Right ventricle myocardium superior (tissue), 1 donor: ENCODE results near the gene ATF7IP2. TPM values are rescaled to one million over a fixed set of nuclear protein-coding genes. Genes with fewer than 3 reads are reported as not detected.
A peak's percentile ranks its signal among the peaks of the same experiment; 100 is the strongest.
"Not testable (repeated sequence)": the region's sequence is repeated elsewhere in the genome, so short reads cannot be mapped to it uniquely, and the experiment has no call there.

ENCODE experiments used
- ATAC-seq: fragments of 200-7000 bp; cut with Tn5 transposase; one replicate; pipeline ENCODE4 v1.9.1; 2020; ENCODE audit warnings: mild to moderate bottlenecking; ENCODE audit not compliant: poor library complexity
- DNase-seq: peaks from one replicate; pipeline ENCODE4 v3.0.0-alpha.2; 2020
- intact Hi-C: fragments of 100-400 bp; cut with DNase I; formaldehyde crosslinking; loops from one replicate; pipeline ENCODE4 v1.11.2; 2022
- long read RNA-seq: library from polyadenylated mRNA; unstranded; transcript quantifications from one replicate; pipeline ENCODE4 v2.0.0, GENCODE V29; 2021
- total RNA-seq: library from RNA; stranded (reverse); fragmentation: NEBNext Ultra II Directional; extraction: Animal tissue kit (Norgen Biotek cat#: 25700); gene quantifications from one replicate; pipeline ENCODE4 v1.2.1, GENCODE V29; 2021
- donor health status: DM: no; HTN: yes; CAD: no; lungs with severe emphysema.

The ATF7IP2 gene, protein sequence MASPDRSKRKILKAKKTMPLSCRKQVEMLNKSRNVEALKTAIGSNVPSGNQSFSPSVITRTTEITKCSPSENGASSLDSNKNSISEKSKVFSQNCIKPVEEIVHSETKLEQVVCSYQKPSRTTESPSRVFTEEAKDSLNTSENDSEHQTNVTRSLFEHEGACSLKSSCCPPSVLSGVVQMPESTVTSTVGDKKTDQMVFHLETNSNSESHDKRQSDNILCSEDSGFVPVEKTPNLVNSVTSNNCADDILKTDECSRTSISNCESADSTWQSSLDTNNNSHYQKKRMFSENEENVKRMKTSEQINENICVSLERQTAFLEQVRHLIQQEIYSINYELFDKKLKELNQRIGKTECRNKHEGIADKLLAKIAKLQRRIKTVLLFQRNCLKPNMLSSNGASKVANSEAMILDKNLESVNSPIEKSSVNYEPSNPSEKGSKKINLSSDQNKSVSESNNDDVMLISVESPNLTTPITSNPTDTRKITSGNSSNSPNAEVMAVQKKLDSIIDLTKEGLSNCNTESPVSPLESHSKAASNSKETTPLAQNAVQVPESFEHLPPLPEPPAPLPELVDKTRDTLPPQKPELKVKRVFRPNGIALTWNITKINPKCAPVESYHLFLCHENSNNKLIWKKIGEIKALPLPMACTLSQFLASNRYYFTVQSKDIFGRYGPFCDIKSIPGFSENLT
- total RNA-seq = 35.5 TPM
- long read RNA-seq, transcript ATF7IP2-214 (3 exons, 576 nt) = major isoform, 7 of 18 reads
- long read RNA-seq, partial matches to known transcripts = 3 of 18 reads
- long read RNA-seq, other reads (novel, unspliced or antisense) = 5 of 18 reads

- intact Hi-C loops = no loop called here
- ATAC-seq = peak; percentile 100
- peak; percentile 95 for DNase-seq
Observed at GRCh38 chr16:10385725-10386516, at the start of gene ATF7IP2. ATF7IP2 (plus strand) TSS chr16:10386061; CDS start chr16:10430621, 44,560 bp downstream.

- intact Hi-C loops = no loop called here
- DNase-seq = peak; percentile 45
Observed at GRCh38 chr16:10338426-10338825, 47.4 kb upstream of the ATF7IP2 start.

GRCh38 chr16:10339777-10340732, 45.8 kb upstream of the ATF7IP2 start:
- intact Hi-C loops = no loop called here
- no peak for ATAC-seq

More at GRCh38 chr16:10338426-10338825, 47.4 kb upstream of the ATF7IP2 start:
- no peak for ATAC-seq

DNA sequence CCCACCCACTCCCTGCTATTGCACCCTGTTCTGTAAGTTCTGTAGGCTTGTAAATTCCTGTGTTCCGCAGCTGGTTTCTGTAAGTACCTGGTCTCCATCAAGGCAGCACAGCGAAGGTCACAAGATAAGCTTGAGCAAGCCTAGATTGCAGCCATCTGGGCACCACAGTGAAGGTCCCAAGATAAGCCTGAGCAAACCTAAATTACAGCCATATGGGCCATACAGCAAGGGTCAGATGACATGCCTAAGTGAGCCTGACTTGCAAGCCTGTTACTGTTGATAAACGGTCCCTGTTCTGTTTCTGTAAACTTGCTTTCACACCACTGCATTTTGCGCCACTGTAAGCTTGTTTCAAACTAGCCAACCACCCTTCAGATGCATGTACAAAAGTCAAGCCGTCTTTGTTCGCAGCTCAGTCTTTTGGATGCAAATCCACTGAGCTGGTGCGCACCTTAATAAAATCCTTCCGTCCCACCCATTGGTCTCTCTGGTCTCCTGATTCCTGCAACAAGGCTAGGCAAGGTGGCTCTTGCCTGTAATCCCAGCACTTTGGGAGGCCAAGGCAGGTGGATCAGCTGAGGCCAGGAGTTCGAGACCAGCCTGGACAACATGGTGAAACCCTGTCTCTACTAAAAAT, 42.6 kb upstream of the ATF7IP2 start:
- no peak for DNase-seq
- no peak for ATAC-seq
- intact Hi-C loops = no loop called here

More at GRCh38 chr16:10339777-10340732, 45.8 kb upstream of the ATF7IP2 start:
- no peak for DNase-seq

DNA sequence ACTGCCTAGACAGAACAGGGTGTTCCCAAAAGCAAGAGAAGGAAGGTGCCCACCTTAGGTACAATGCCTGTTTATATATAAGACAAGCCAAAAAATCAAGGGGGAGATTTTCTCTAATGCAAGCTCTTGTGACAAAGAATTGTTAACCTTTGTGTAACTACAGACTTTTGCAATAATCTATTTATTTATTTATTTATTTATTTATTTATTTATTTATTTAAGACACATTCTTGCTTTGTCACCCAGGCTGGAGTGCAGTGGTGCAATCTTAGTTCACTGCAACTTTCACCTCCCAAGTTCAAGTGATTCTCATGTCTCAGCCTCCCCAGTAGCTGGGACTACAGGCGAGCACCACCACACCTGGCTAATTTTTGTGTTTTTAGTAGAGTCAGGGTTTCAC, 41.2 kb upstream of the ATF7IP2 start:
- intact Hi-C loops, DNase-seq, ATAC-seq: not testable (repeated sequence)

DNA sequence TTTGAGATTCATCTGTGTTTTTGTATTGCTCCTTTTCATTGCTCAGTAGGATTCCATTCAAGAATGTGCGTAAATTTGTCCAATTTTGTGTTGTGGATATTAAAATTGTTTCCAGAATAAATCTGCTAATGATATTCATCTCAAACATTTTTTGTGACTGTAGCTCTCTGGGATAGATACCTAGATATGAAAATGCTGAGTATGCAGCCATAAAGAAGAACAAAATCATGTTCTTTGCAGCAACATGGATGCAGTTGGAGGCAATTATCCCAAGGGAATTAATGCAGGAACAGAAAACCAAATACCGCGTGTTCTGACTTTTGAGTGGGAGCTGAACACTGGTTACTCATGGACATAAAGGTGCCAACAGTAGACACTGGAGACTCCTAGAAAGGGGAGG, 40.2 kb upstream of the ATF7IP2 start:
- intact Hi-C loops = no loop called here
- no peak for DNase-seq
- ATAC-seq = no peak

GRCh38 chr16:10349851-10350250, 36.0 kb upstream of the ATF7IP2 start:
- intact Hi-C loops = no loop called here
- ATAC-seq = no peak

DNA sequence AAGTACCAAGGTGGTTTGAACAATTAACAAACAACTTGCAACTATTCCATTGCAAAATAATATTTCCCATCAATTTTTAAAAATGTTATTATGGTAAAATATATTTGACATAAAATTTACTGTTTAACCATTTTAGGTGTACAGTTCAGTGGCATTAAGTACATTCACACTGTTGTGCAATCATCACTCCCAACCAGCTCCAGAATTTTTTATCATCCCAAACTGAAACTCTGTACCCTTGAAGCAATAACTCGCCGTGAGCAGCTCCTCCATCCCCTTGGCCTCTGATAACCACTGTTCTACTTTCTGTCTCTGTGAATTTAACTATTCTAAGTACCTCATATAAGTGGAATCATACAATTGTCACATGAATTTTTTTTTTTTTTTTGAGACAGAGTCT, 33.6 kb upstream of the ATF7IP2 start:
- DNase-seq = no peak
- intact Hi-C loops = no loop called here
- ATAC-seq = no peak

More at GRCh38 chr16:10349851-10350250, 36.0 kb upstream of the ATF7IP2 start:
- DNase-seq = no peak

GRCh38 chr16:10355589-10355988, 30.3 kb upstream of the ATF7IP2 start:
- intact Hi-C loops = no loop called here
- DNase-seq = no peak
- no peak for ATAC-seq

- DNase-seq (no peak), ATAC-seq (no peak)
- intact Hi-C loops = no loop called here
Observed at GRCh38 chr16:10356870-10357842, 28.7 kb upstream of the ATF7IP2 start.

- DNase-seq, ATAC-seq, intact Hi-C loops: not testable (repeated sequence)
Observed at GRCh38 chr16:10361747-10362076, 24.1 kb upstream of the ATF7IP2 start.

DNA sequence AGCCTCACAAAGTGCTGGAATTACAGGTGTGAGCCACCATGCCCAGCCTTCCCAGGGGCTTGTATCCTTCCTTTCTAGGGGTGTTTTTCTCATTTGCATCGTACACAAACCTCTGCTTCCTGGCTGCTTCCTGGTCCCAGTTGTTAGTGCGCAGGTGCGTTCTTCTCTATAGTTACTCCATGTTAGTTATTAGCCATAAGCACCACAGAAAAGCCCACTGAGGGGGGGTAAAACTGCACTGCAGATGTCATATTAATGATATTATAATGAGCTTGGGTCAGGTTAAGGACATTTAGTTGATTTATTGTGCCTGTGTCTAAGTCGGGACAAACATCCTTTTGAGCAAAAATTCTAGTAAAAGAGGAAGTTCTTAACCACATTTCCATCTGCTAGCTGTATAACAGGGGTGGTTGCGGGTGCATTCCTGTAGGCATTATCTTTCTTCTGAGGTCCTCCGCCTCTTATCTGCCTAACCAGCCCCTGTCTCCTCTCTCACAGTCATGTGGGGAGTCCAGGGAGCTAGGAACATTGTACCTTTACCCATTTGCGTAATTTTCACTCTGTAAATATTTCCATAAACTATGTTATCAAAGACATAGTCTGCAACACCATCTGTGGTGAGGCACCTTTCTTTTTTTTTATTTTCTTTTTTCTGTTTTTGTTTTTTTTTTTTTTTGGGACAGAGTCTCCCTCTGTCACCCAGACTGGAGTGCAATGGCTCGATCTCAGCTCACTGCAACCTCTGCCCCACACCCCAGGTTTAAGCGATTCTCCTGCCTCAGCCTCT, 23.6 kb upstream of the ATF7IP2 start:
- no peak for ATAC-seq
- intact Hi-C loops = no loop called here
- DNase-seq = no peak

DNA sequence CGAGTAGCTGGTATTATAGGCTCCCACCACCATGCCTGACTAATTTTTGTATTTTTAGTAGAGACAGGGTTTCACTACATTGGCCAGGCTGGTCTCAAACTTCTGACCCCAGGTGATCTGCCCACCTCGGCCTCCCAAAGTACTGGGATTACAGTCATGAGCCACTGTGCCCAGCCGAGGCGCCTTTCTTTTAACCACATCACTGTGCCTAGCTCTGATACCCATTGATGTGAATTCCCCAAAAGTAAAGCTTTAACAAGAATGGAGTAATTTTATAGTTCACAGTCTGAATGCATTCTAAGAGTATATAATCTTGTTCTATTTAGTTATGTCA, 23.0 kb upstream of the ATF7IP2 start:
- ATAC-seq, intact Hi-C loops, DNase-seq: not testable (repeated sequence)

- ATAC-seq, intact Hi-C loops, DNase-seq: not testable (repeated sequence)
Observed at GRCh38 chr16:10366619-10367018, 19.2 kb upstream of the ATF7IP2 start.

DNA sequence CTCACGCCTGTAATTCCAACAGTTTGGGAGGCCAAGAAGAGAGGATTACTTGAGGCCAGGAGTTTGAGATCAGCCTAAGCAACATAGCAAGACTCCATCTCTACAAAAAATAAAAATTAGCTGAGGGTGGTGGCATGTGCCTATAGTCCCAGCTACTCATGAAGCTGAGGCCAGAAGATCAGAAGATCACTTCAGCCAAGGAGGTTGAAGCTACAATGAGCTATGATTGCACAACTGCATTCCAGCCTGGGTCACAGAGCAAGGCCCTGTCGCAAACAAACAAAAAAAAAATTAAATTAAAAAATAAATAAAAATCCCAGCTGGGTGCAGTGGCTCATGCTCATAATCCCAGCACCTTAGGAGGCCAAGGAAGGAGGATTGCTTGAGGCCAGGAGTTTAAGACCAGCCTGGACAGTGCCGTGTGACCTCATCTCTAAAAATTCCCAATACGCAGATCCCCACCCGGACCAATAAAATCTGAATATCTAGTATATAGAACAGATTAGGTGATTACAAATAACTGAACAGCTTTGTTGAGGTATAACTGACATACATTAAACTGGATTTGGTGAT, 18.2 kb upstream of the ATF7IP2 start:
- intact Hi-C loops = no loop called here
- DNase-seq (no peak), ATAC-seq (no peak)
